ENCODE results near the gene FBXW8.

FBXW8 gene

DNA sequence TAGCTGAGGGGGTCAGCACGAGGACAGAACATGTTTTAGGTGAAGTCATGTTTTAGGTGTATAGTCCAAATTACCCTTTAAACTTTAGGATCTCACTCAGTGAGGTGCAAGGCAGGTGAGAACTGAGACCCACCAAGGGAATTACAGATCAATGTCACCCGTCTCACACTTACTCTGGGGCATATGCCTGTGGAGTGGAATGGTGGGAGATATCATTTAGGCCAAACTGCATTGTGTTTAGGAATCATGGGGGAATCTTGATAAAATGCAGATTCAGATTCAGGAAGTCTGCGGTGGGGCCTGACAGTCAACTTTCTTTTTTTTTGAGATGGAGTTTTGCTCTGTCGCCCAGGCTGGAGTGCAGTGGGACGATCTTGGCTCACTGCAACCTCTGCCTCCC lies 17.8 kb downstream of the FBXW8 start:
- TF ChIP-seq ZNF302 (tag by site-specific recombination; IDR thresholded peaks at IDR 0.05; ENCODE audit: low read depth) = no peak
- TF ChIP-seq, protein P1, sequence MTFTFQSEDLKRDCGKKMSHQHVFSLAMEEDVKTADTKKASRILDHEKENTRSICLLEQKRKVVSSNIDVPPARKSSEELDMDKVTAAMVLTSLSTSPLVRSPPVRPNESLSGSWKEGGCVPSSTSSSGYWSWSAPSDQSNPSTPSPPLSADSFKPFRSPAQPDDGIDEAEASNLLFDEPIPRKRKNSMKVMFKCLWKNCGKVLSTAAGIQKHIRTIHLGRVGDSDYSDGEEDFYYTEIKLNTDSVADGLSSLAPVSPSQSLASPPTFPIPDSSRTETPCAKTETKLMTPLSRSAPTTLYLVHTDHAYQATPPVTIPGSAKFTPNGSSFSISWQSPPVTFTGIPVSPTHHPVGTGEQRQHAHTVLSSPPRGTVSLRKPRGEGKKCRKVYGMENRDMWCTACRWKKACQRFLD (tag by site-specific recombination; IDR thresholded peaks at IDR 0.05) = no peak
- TF ChIP-seq ZNF23 (tag by site-specific recombination; IDR thresholded peaks at IDR 0.05; ENCODE audit: borderline replicate concordance) = no peak
- TF ChIP-seq, protein P2, sequence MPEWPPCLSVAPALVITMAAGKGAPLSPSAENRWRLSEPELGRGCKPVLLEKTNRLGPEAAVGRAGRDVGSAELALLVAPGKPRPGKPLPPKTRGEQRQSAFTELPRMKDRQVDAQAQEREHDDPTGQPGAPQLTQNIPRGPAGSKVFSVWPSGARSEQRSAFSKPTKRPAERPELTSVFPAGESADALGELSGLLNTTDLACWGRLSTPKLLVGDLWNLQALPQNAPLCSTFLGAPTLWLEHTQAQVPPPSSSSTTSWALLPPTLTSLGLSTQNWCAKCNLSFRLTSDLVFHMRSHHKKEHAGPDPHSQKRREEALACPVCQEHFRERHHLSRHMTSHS (tag by site-specific recombination; IDR thresholded peaks at IDR 0.05) = no peak
- TF ChIP-seq, protein P3, sequence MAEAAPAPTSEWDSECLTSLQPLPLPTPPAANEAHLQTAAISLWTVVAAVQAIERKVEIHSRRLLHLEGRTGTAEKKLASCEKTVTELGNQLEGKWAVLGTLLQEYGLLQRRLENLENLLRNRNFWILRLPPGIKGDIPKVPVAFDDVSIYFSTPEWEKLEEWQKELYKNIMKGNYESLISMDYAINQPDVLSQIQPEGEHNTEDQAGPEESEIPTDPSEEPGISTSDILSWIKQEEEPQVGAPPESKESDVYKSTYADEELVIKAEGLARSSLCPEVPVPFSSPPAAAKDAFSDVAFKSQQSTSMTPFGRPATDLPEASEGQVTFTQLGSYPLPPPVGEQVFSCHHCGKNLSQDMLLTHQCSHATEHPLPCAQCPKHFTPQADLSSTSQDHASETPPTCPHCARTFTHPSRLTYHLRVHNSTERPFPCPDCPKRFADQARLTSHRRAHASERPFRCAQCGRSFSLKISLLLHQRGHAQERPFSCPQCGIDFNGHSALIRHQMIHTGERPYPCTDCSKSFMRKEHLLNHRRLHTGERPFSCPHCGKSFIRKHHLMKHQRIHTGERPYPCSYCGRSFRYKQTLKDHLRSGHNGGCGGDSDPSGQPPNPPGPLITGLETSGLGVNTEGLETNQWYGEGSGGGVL (tag by site-specific recombination; IDR thresholded peaks at IDR 0.05) = no peak
- TF ChIP-seq ZNF274 (IDR thresholded peaks at IDR 0.05; ENCODE audit: low read length) = no peak
- no peak for TF ChIP-seq ZNF274 (tag by site-specific recombination; IDR thresholded peaks at IDR 0.05; ENCODE audit: borderline replicate concordance)
- TF ChIP-seq YY1 (tag by site-specific recombination; IDR thresholded peaks at IDR 0.05) = no peak
- TF ChIP-seq ZNF311 (tag by site-specific recombination; IDR thresholded peaks at IDR 0.05; ENCODE audit: borderline replicate concordance) = no peak
- no peak for TF ChIP-seq ZNF560 (tag by site-specific recombination; IDR thresholded peaks at IDR 0.05; ENCODE audit: borderline replicate concordance)
- no peak for TF ChIP-seq ZNF211 (tag by site-specific recombination; IDR thresholded peaks at IDR 0.05; ENCODE audit: low read depth)
- TF ChIP-seq ZNF175 (tag by site-specific recombination; IDR thresholded peaks at IDR 0.05) = no peak
- POLR2A ChIA-PET = no interaction called here
- Histone ChIP-seq H3K9me3 (ENCODE audit: control insufficient read depth, insufficient read depth, low read depth, low read length) (no peaks in the 10 kb centered on the region), H3K36me3 (ENCODE audit: control insufficient read depth in 2 of 2, insufficient read depth in 1 of 2, low read length in 2 of 2) (peaks cover 4 to 20% of the 10 kb centered on the region in 2 experiments; a peak in 2 of 3 replicates), H3K27ac (ENCODE audit: extremely low read depth, low read depth, low read length) (no peak overlapping the region), H3K4me1 (ENCODE audit: control insufficient read depth, insufficient read depth, low read length) (peaks cover 19% of the 10 kb centered on the region), H3K4me3 (ENCODE audit: low read depth, low read length) (no peak overlapping the region)
- CTCF ChIA-PET = no interaction called here

DNA sequence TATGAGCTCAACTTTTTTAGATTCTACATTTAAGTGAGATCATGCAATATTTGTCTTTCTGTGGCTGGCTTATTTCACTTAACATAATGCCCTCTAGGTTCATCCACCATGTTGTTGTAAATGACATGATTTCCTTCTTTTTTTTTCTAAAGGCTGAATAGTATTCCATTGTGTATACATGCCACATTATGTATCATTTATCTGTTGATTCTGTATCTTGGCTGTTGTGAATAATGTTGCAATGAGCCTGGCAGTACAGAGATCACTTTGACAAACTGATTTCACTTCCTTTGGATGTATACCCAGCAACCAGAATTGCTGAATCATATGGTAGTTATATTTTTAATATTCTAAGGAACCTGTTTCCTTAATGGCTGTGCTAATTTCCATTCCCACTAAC lies 19.1 kb downstream of the FBXW8 start:
- H3K27ac ChIP-seq (ENCODE audit: extremely low read depth, low read depth, low read length) = no peak overlapping the region

More for the DNA sequence above, 19.1 kb downstream of the FBXW8 start:
- TF ChIP-seq, protein P4, sequence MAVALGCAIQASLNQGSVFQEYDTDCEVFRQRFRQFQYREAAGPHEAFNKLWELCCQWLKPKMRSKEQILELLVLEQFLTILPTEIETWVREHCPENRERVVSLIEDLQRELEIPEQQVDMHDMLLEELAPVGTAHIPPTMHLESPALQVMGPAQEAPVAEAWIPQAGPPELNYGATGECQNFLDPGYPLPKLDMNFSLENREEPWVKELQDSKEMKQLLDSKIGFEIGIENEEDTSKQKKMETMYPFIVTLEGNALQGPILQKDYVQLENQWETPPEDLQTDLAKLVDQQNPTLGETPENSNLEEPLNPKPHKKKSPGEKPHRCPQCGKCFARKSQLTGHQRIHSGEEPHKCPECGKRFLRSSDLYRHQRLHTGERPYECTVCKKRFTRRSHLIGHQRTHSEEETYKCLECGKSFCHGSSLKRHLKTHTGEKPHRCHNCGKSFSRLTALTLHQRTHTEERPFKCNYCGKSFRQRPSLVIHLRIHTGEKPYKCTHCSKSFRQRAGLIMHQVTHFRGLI (tag by site-specific recombination; IDR thresholded peaks at IDR 0.05) = no peak
- TF ChIP-seq ZNF658 (tag by site-specific recombination; IDR thresholded peaks at IDR 0.05) = no peak
- no peak for TF ChIP-seq ZNF670 (tag by site-specific recombination; IDR thresholded peaks at IDR 0.05; ENCODE audit: low read depth)
- no peak for TF ChIP-seq ZNF555 (tag by site-specific recombination; conservative IDR thresholded peaks at IDR 0.05)
- TF ChIP-seq ZNF548 (tag by site-specific recombination; IDR thresholded peaks at IDR 0.05) = no peak
- TF ChIP-seq, protein P5, sequence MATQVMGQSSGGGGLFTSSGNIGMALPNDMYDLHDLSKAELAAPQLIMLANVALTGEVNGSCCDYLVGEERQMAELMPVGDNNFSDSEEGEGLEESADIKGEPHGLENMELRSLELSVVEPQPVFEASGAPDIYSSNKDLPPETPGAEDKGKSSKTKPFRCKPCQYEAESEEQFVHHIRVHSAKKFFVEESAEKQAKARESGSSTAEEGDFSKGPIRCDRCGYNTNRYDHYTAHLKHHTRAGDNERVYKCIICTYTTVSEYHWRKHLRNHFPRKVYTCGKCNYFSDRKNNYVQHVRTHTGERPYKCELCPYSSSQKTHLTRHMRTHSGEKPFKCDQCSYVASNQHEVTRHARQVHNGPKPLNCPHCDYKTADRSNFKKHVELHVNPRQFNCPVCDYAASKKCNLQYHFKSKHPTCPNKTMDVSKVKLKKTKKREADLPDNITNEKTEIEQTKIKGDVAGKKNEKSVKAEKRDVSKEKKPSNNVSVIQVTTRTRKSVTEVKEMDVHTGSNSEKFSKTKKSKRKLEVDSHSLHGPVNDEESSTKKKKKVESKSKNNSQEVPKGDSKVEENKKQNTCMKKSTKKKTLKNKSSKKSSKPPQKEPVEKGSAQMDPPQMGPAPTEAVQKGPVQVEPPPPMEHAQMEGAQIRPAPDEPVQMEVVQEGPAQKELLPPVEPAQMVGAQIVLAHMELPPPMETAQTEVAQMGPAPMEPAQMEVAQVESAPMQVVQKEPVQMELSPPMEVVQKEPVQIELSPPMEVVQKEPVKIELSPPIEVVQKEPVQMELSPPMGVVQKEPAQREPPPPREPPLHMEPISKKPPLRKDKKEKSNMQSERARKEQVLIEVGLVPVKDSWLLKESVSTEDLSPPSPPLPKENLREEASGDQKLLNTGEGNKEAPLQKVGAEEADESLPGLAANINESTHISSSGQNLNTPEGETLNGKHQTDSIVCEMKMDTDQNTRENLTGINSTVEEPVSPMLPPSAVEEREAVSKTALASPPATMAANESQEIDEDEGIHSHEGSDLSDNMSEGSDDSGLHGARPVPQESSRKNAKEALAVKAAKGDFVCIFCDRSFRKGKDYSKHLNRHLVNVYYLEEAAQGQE (tag by site-specific recombination; IDR thresholded peaks at IDR 0.05) = no peak
- TF ChIP-seq, protein P6, sequence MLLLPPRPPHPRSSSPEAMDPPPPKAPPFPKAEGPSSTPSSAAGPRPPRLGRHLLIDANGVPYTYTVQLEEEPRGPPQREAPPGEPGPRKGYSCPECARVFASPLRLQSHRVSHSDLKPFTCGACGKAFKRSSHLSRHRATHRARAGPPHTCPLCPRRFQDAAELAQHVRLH (tag by site-specific recombination; IDR thresholded peaks at IDR 0.05) = no peak
- TF ChIP-seq GLIS1 (tag by site-specific recombination; IDR thresholded peaks at IDR 0.05) = no peak
- no peak for TF ChIP-seq EGR2 (tag by site-specific recombination; IDR thresholded peaks at IDR 0.05; ENCODE audit: low read depth)
- TF ChIP-seq ZNF157 (tag by site-specific recombination; IDR thresholded peaks at IDR 0.05) = no peak
- ChIA-PET POLR2A (no interaction called here), CTCF (no interaction called here)
- Histone ChIP-seq H3K4me3 (ENCODE audit: low read depth, low read length) (no peak overlapping the region), H3K9me3 (ENCODE audit: control insufficient read depth, insufficient read depth, low read depth, low read length) (no peaks in the 10 kb centered on the region), H3K36me3 (ENCODE audit: control insufficient read depth in 2 of 2, insufficient read depth in 1 of 2, low read length in 2 of 2) (peaks cover 4 to 20% of the 10 kb centered on the region in 2 experiments; a peak in 2 of 3 replicates), H3K4me1 (ENCODE audit: control insufficient read depth, insufficient read depth, low read length) (peaks cover 20% of the 10 kb centered on the region)
